Endothelial cell of umbilical vein (primary cell): ENCODE data around the gene CAMKMT.
"Not testable (repeated sequence)": the region's sequence is repeated elsewhere in the genome, so short reads cannot be mapped to it uniquely, and the experiment has no call there.

Experiments used
- CTCF ChIP-seq, 2 donors: IDR thresholded peaks; 1 replicate in 1 of 2; 2 replicates in 1 of 2; pipeline ENCODE4 v1.5.1; 2011; ENCODE audit warnings: low read length in 2 of 2, mild to moderate bottlenecking in 2 of 2, moderate library complexity in 2 of 2, control low read depth in 1 of 2, inconsistent platforms in 1 of 2, low read depth in 1 of 2; ENCODE audit not compliant: insufficient read depth in 1 of 2; ENCODE audit errors: extremely low read depth in 1 of 2
- EZH2 ChIP-seq: IDR thresholded peaks from 2 replicates; pipeline ENCODE4 v1.6.1; 2012; ENCODE audit warnings: borderline replicate concordance, low read depth, mild to moderate bottlenecking, moderate library complexity, low read length, inconsistent platforms; ENCODE audit not compliant: severe bottlenecking
- GATA2 ChIP-seq: IDR thresholded peaks from 2 replicates; pipeline ENCODE4 v1.7.0; 2011; ENCODE audit warnings: low read depth, mild to moderate bottlenecking, moderate library complexity, mixed read lengths, low read length; ENCODE audit not compliant: insufficient read length, insufficient read depth
- JUN ChIP-seq: IDR thresholded peaks from 2 replicates; pipeline ENCODE4 v1.6.1; 2011; ENCODE audit warnings: borderline replicate concordance, low read depth; ENCODE audit not compliant: insufficient read length, insufficient read depth
- MAX ChIP-seq: IDR thresholded peaks from 2 replicates; pipeline ENCODE4 v1.6.1; 2011; ENCODE audit not compliant: insufficient read depth, insufficient read length
- MYC ChIP-seq: IDR thresholded peaks from one replicate; pipeline ENCODE4 v1.6.1; 2011; ENCODE audit warnings: mild to moderate bottlenecking, low read depth, low read length
- POLR2A ChIP-seq: IDR thresholded peaks from 2 replicates; pipeline ENCODE4 v1.6.1; 2012; ENCODE audit warnings: low read depth, mild to moderate bottlenecking, control low read depth, low read length
- POLR2AphosphoS5 ChIP-seq: IDR thresholded peaks from 2 replicates; pipeline ENCODE4 v1.6.1; 2012; ENCODE audit warnings: low read depth, mild to moderate bottlenecking, control low read depth, low read length, moderate library complexity; ENCODE audit not compliant: insufficient read depth

- TF ChIP-seq CTCF (IDR thresholded peaks at IDR 0.05; ENCODE audit: extremely low read depth in 1 of 2, insufficient read depth in 1 of 2, low read depth in 1 of 2, low read length in 2 of 2); EZH2; POLR2A; POLR2AphosphoS5; JUN; MAX; MYC; GATA2: not testable (repeated sequence)
These were observed 143.9 kb downstream of the CAMKMT start for GRCh38 chr2:44505664-44506063.
